Measurements from ENCODE around the gene SEMA3A. TPM values are rescaled to one million over a fixed set of nuclear protein-coding genes. Genes with fewer than 3 reads are reported as not detected.

Gene SEMA3A
- polyA plus RNA-seq, 1 donor from 2014 or later = 22.8 TPM

DNA sequence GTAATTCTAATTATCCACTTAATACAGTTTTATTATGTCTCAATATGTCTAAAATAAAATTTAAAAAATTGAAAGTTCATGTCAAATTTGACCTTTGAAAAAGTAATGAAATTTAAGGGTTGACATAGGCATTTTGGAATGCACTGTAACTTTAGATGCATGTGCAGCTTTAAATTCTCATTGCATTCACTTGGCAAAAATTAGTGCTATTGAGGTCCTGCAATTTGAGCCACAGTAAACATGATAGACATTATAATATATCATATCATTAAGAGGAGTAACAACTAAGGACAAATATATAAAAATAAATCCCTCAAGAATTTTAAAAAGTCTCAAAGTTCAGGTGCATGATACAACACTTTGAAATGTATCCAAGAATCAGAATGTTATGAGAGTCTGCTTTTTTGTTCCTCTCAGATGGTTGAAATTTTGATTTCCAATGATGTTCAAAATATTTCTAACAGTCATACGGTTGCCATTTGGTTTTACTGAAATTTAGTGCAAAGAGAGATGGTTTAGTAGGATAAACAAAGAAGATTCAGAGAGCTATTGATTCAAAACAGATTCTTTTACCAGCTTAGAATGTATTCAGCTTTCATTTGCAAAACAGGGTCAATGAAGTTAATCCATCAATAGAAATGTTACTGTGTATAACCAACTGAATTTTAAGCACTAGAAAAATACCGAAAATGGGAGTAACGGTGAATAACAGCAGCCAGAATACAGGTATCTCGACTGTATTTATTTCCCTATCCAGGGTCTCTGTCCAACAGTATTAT lies 71.8 kb downstream of the SEMA3A start:
- Histone ChIP-seq H3K4me3 (ENCODE audit: low read length) (no peak overlapping the region), H2AFZ (ENCODE audit: low read depth, low read length) (no peak overlapping the region), H3K9me3 (ENCODE audit: low read length) (no peaks in the 10 kb centered on the region), H3K4me2 (ENCODE audit: low read length) (no peak overlapping the region), H3K27me3 (ENCODE audit: insufficient read depth, low read depth, low read length) (no peaks in the 10 kb centered on the region), H4K20me1 (ENCODE audit: insufficient read depth) (no peaks in the 10 kb centered on the region), H3K27ac (ENCODE audit: low read length) (no peak overlapping the region), H3K79me2 (replicated peaks; ENCODE audit: insufficient read depth, low read length) (no peaks in the 10 kb centered on the region), H3K9ac (ENCODE audit: low read length) (no peak overlapping the region), H3K36me3 (ENCODE audit: insufficient read depth, low read length) (no peaks in the 10 kb centered on the region), H3F3A (ENCODE audit: insufficient read depth, low read length, poor library complexity, severe bottlenecking) (no peaks in the 10 kb centered on the region), H3K9me2 (ENCODE audit: insufficient read depth, low read length) (no peaks in the 10 kb centered on the region)
- TF ChIP-seq EP300 (conservative IDR thresholded peaks at IDR 0.05; ENCODE audit: poor library complexity, severe bottlenecking) (no peak), MXI1 (conservative IDR thresholded peaks at IDR 0.05; ENCODE audit: poor library complexity, severe bottlenecking) (no peak), EZH2 (IDR thresholded peaks at IDR 0.05; ENCODE audit: borderline replicate concordance, insufficient read depth, low read length, poor library complexity, severe bottlenecking) (no peak), TAF1 (IDR thresholded peaks at IDR 0.05; ENCODE audit: low read depth) (no peak), POLR2AphosphoS5 (IDR thresholded peaks at IDR 0.05) (no peak), SMC3 (conservative IDR thresholded peaks at IDR 0.05; ENCODE audit: poor library complexity) (no peak), RAD21 (conservative IDR thresholded peaks at IDR 0.05) (no peak)
- TF ChIP-seq, protein P1, sequence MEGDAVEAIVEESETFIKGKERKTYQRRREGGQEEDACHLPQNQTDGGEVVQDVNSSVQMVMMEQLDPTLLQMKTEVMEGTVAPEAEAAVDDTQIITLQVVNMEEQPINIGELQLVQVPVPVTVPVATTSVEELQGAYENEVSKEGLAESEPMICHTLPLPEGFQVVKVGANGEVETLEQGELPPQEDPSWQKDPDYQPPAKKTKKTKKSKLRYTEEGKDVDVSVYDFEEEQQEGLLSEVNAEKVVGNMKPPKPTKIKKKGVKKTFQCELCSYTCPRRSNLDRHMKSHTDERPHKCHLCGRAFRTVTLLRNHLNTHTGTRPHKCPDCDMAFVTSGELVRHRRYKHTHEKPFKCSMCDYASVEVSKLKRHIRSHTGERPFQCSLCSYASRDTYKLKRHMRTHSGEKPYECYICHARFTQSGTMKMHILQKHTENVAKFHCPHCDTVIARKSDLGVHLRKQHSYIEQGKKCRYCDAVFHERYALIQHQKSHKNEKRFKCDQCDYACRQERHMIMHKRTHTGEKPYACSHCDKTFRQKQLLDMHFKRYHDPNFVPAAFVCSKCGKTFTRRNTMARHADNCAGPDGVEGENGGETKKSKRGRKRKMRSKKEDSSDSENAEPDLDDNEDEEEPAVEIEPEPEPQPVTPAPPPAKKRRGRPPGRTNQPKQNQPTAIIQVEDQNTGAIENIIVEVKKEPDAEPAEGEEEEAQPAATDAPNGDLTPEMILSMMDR (IDR thresholded peaks at IDR 0.05; ENCODE audit: poor library complexity, severe bottlenecking) = no peak
- TF ChIP-seq, protein P2, sequence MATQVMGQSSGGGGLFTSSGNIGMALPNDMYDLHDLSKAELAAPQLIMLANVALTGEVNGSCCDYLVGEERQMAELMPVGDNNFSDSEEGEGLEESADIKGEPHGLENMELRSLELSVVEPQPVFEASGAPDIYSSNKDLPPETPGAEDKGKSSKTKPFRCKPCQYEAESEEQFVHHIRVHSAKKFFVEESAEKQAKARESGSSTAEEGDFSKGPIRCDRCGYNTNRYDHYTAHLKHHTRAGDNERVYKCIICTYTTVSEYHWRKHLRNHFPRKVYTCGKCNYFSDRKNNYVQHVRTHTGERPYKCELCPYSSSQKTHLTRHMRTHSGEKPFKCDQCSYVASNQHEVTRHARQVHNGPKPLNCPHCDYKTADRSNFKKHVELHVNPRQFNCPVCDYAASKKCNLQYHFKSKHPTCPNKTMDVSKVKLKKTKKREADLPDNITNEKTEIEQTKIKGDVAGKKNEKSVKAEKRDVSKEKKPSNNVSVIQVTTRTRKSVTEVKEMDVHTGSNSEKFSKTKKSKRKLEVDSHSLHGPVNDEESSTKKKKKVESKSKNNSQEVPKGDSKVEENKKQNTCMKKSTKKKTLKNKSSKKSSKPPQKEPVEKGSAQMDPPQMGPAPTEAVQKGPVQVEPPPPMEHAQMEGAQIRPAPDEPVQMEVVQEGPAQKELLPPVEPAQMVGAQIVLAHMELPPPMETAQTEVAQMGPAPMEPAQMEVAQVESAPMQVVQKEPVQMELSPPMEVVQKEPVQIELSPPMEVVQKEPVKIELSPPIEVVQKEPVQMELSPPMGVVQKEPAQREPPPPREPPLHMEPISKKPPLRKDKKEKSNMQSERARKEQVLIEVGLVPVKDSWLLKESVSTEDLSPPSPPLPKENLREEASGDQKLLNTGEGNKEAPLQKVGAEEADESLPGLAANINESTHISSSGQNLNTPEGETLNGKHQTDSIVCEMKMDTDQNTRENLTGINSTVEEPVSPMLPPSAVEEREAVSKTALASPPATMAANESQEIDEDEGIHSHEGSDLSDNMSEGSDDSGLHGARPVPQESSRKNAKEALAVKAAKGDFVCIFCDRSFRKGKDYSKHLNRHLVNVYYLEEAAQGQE (IDR thresholded peaks at IDR 0.05; ENCODE audit: borderline replicate concordance) = no peak

GRCh38 chr7:84117304-84117703 lies 77.3 kb downstream of the SEMA3A start:
- Histone ChIP-seq H3K27me3 (ENCODE audit: insufficient read depth, low read depth, low read length) (no peaks in the 10 kb centered on the region), H3K9ac (ENCODE audit: low read length) (no peak overlapping the region)
- no peak for TF ChIP-seq EP300 (conservative IDR thresholded peaks at IDR 0.05; ENCODE audit: poor library complexity, severe bottlenecking)
- TF ChIP-seq EZH2 (IDR thresholded peaks at IDR 0.05; ENCODE audit: borderline replicate concordance, insufficient read depth, low read length, poor library complexity, severe bottlenecking) = no peak
- TF ChIP-seq, protein P2 (IDR thresholded peaks at IDR 0.05; ENCODE audit: borderline replicate concordance) = no peak
- TF ChIP-seq SMC3 (conservative IDR thresholded peaks at IDR 0.05; ENCODE audit: poor library complexity) = no peak

More at GRCh38 chr7:84117304-84117703, 77.3 kb downstream of the SEMA3A start:
- Histone ChIP-seq H3K9me3 (ENCODE audit: low read length) (no peaks in the 10 kb centered on the region), H3K27ac (ENCODE audit: low read length) (no peak overlapping the region), H3K4me3 (ENCODE audit: low read length) (no peak overlapping the region), H3F3A (ENCODE audit: insufficient read depth, low read length, poor library complexity, severe bottlenecking) (no peaks in the 10 kb centered on the region), H3K9me2 (ENCODE audit: insufficient read depth, low read length) (no peaks in the 10 kb centered on the region), H4K20me1 (ENCODE audit: insufficient read depth) (no peaks in the 10 kb centered on the region), H3K4me2 (ENCODE audit: low read length) (no peak overlapping the region), H3K36me3 (ENCODE audit: insufficient read depth, low read length) (no peaks in the 10 kb centered on the region), H3K79me2 (replicated peaks; ENCODE audit: insufficient read depth, low read length) (no peaks in the 10 kb centered on the region), H2AFZ (ENCODE audit: low read depth, low read length) (no peak overlapping the region)

All from neural cell (in vitro differentiated cells).